Measurements from ENCODE around the gene GNB3. TPM values are rescaled to one million over a fixed set of nuclear protein-coding genes. Genes with fewer than 3 reads are reported as not detected.
A peak's percentile ranks its signal among the peaks of the same experiment; 100 is the strongest.

GNB3 gene
- total RNA-seq, 2 experiments from 2014 or later: 0.08 TPM; not detected in 1

GRCh38 chr12:6824085-6824775 lies 16.5 kb upstream of the GNB3 start:
- Mint-ChIP-seq H3K27ac (no peak overlapping the region), H3K9me3 (ENCODE audit: insufficient read depth) (no peaks in the 10 kb centered on the region), H3K4me3 (no peak overlapping the region), H3K36me3 (ENCODE audit: low read depth) (no peaks in the 10 kb centered on the region), H3K4me1 (ENCODE audit: low read depth) (peaks cover 35% of the 10 kb centered on the region), H3K27me3 (ENCODE audit: low read depth) (peaks cover 71% of the 10 kb centered on the region)
- POLR2A ChIA-PET: interaction anchor here (1.1 kb wide), 1 partner anchor 101 kb away, joined by 3 read pairs; the partner anchor contains the start of gene COPS7A
- no peak for DNase-seq
- ATAC-seq: no peak
- CTCF ChIA-PET: interaction anchor here (0.9 to 10.3 kb wide), 18 partner anchors 10 to 270 kb away, joined by 3 to 116 read pairs (median 7); partner anchors contain the start of genes CD4, CDCA3, LAG3 and MLF2

GRCh38 chr12:6824901-6825381 lies 15.8 kb upstream of the GNB3 start:
- POLR2A ChIA-PET: interaction anchor here (1.1 kb wide), 1 partner anchor 102 kb away, joined by 3 read pairs; the partner anchor contains the start of gene COPS7A
- DNase-seq: no peak
- no peak overlapping the region for H3K4me3 Mint-ChIP-seq

GRCh38 chr12:6825398-6826124 lies 15.2 kb upstream of the GNB3 start:
- H3K4me3 Mint-ChIP-seq: no peak overlapping the region
- H3K4me1 Mint-ChIP-seq (ENCODE audit: low read depth): peaks cover 38% of the 10 kb centered on the region
- POLR2A ChIA-PET: interaction anchor here (0.8 kb wide), 1 partner anchor 51 kb away, joined by 3 read pairs; no protein-coding TSS in a partner anchor
- DNase-seq (peak; percentile 87), ATAC-seq (peak; percentile 69)
- peaks cover 74% of the 10 kb centered on the region for H3K27me3 Mint-ChIP-seq (ENCODE audit: low read depth)
- H3K9me3 Mint-ChIP-seq (ENCODE audit: insufficient read depth): no peaks in the 10 kb centered on the region
- H3K27ac Mint-ChIP-seq: no peak overlapping the region
- CTCF ChIA-PET: interaction anchor here (0.6 to 10.3 kb wide), 26 partner anchors 9 to 271 kb away, joined by 3 to 116 read pairs (median 5); partner anchors contain the start of genes CD4, CDCA3, LAG3 and MLF2
- no peaks in the 10 kb centered on the region for H3K36me3 Mint-ChIP-seq (ENCODE audit: low read depth)

More at GRCh38 chr12:6824901-6825381, 15.8 kb upstream of the GNB3 start:
- Mint-ChIP-seq H3K9me3 (ENCODE audit: insufficient read depth) (no peaks in the 10 kb centered on the region), H3K36me3 (ENCODE audit: low read depth) (no peaks in the 10 kb centered on the region), H3K4me1 (ENCODE audit: low read depth) (peaks cover 39% of the 10 kb centered on the region), H3K27me3 (ENCODE audit: low read depth) (peaks cover 74% of the 10 kb centered on the region), H3K27ac (no peak overlapping the region)
- no peak for ATAC-seq
- CTCF ChIA-PET: interaction anchor here (0.6 to 10.3 kb wide), 21 partner anchors 10 to 271 kb away, joined by 3 to 116 read pairs (median 5); partner anchors contain the start of genes CD4, CDCA3, LAG3 and MLF2

- ChIA-PET POLR2A (interaction anchor here (0.8 kb wide), 1 partner anchor 51 kb away, joined by 3 read pairs; no protein-coding TSS in a partner anchor), CTCF (interaction anchor here (0.8 to 10.3 kb wide), 16 partner anchors 9 to 255 kb away, joined by 3 to 116 read pairs (median 6); partner anchors contain the start of genes CD4, CDCA3, MLF2 and USP5)
- ATAC-seq (no peak), DNase-seq (no peak)
- H3K4me1 Mint-ChIP-seq (ENCODE audit: low read depth): peaks cover 31% of the 10 kb centered on the region
- no peaks in the 10 kb centered on the region for H3K36me3 Mint-ChIP-seq (ENCODE audit: low read depth)
- H3K27me3 Mint-ChIP-seq (ENCODE audit: low read depth): peaks cover 73% of the 10 kb centered on the region
- no peak overlapping the region for H3K27ac Mint-ChIP-seq
- no peak overlapping the region for H3K4me3 Mint-ChIP-seq
- no peaks in the 10 kb centered on the region for H3K9me3 Mint-ChIP-seq (ENCODE audit: insufficient read depth)
Observed at GRCh38 chr12:6826125-6826733, 14.5 kb upstream of the GNB3 start.

- Mint-ChIP-seq H3K36me3 (ENCODE audit: low read depth) (no peaks in the 10 kb centered on the region), H3K4me3 (peak overlapping the region; percentile 37), H3K27me3 (ENCODE audit: low read depth) (peaks cover 74% of the 10 kb centered on the region), H3K4me1 (ENCODE audit: low read depth) (peaks cover 29% of the 10 kb centered on the region), H3K9me3 (ENCODE audit: insufficient read depth) (no peaks in the 10 kb centered on the region), H3K27ac (no peak overlapping the region)
- ATAC-seq (no peak), DNase-seq (no peak)
- CTCF ChIA-PET: interaction anchor here (0.9 to 10.3 kb wide), 13 partner anchors 8 to 74 kb away, joined by 3 to 116 read pairs (median 4); partner anchors contain the start of genes CD4, CDCA3, MLF2 and USP5
- POLR2A ChIA-PET: no interaction called here
Observed at GRCh38 chr12:6826734-6827436, 13.8 kb upstream of the GNB3 start.

- ChIA-PET CTCF (interaction anchor here (0.9 to 10.3 kb wide), 6 partner anchors 8 to 74 kb away, joined by 3 to 116 read pairs (median 4); partner anchors contain the start of gene MLF2), POLR2A (no interaction called here)
- Mint-ChIP-seq H3K27me3 (ENCODE audit: low read depth) (peaks cover 68% of the 10 kb centered on the region), H3K27ac (no peak overlapping the region), H3K4me1 (ENCODE audit: low read depth) (peaks cover 24% of the 10 kb centered on the region), H3K36me3 (ENCODE audit: low read depth) (no peaks in the 10 kb centered on the region), H3K4me3 (peak overlapping the region; percentile 37), H3K9me3 (ENCODE audit: insufficient read depth) (no peaks in the 10 kb centered on the region)
- ATAC-seq (no peak), DNase-seq (peak; percentile 56)
Observed at GRCh38 chr12:6827437-6827911, 13.3 kb upstream of the GNB3 start.

GRCh38 chr12:6827982-6828780 lies 12.5 kb upstream of the GNB3 start, which contains the start of gene P3H3:
Gene P3H3, plus strand, starts transcription at chr12:6828407. Its CDS starts 34 bp downstream, at chr12:6828441.
- CTCF ChIA-PET: interaction anchor here (0.9 to 10.3 kb wide), 11 partner anchors 8 to 207 kb away, joined by 3 to 116 read pairs (median 3); partner anchors contain the start of genes MLF2 and SPSB2
- Mint-ChIP-seq H3K27ac (no peak within 1 kb of the TSS), H3K36me3 (ENCODE audit: low read depth) (no peaks in the 10 kb centered on the region), H3K9me3 (ENCODE audit: insufficient read depth) (no peaks in the 10 kb centered on the region), H3K27me3 (ENCODE audit: low read depth) (peaks cover 62% of the 10 kb centered on the region), H3K4me3 (peak within 1 kb of the TSS; percentile 66), H3K4me1 (ENCODE audit: low read depth) (peaks cover 24% of the 10 kb centered on the region)
- POLR2A ChIA-PET: interaction anchor here (0.7 to 1.6 kb wide), 6 partner anchors 23 to 208 kb away, joined by 3 to 6 read pairs (median 4); partner anchors contain the start of genes C12orf57, CDCA3, PTMS and RNU7-1
- no peak for DNase-seq
- peak; percentile 69 for ATAC-seq

- ChIA-PET POLR2A (interaction anchor here (0.7 to 1.6 kb wide), 7 partner anchors 22 to 209 kb away, joined by 3 to 6 read pairs (median 4); partner anchors contain the start of genes C12orf57, CDCA3, PTMS and RNU7-1), CTCF (interaction anchor here (0.9 to 10.3 kb wide), 7 partner anchors 37 to 208 kb away, joined by 3 to 116 read pairs (median 3); partner anchors contain the start of genes MLF2 and SPSB2)
- Mint-ChIP-seq H3K27ac (no peak overlapping the region), H3K27me3 (ENCODE audit: low read depth) (peaks cover 57% of the 10 kb centered on the region), H3K36me3 (ENCODE audit: low read depth) (no peaks in the 10 kb centered on the region), H3K4me1 (ENCODE audit: low read depth) (peaks cover 24% of the 10 kb centered on the region), H3K9me3 (ENCODE audit: insufficient read depth) (no peaks in the 10 kb centered on the region), H3K4me3 (peak overlapping the region; percentile 66)
- DNase-seq: no peak
- ATAC-seq: peak; percentile 52
Observed at GRCh38 chr12:6828781-6829535, 11.8 kb upstream of the GNB3 start.

- H3K27me3 Mint-ChIP-seq (ENCODE audit: low read depth): peaks cover 53% of the 10 kb centered on the region
- CTCF ChIA-PET: interaction anchor here (0.9 to 10.3 kb wide), 7 partner anchors 40 to 209 kb away, joined by 3 to 116 read pairs (median 3); partner anchors contain the start of genes MLF2 and SPSB2
- no peak overlapping the region for H3K27ac Mint-ChIP-seq
Observed at GRCh38 chr12:6829536-6830220, 11.0 kb upstream of the GNB3 start.

More at GRCh38 chr12:6829536-6830220, 11.0 kb upstream of the GNB3 start:
- H3K4me1 Mint-ChIP-seq (ENCODE audit: low read depth): peaks cover 24% of the 10 kb centered on the region
- POLR2A ChIA-PET: interaction anchor here (0.7 to 1.5 kb wide), 5 partner anchors 32 to 140 kb away, joined by 3 to 6 read pairs (median 4); partner anchors contain the start of genes C12orf57, PTMS, RNU7-1 and ZNF384
- H3K36me3 Mint-ChIP-seq (ENCODE audit: low read depth): no peaks in the 10 kb centered on the region
- H3K4me3 Mint-ChIP-seq: peak overlapping the region; percentile 66
- DNase-seq (no peak), ATAC-seq (no peak)
- H3K9me3 Mint-ChIP-seq (ENCODE audit: insufficient read depth): no peaks in the 10 kb centered on the region
